CD14-positive monocyte (primary cell): ENCODE results near the gene SSBP2. TPM values are rescaled to one million over a fixed set of nuclear protein-coding genes. Genes with fewer than 3 reads are reported as not detected.

Source experiments
- DNase-seq, 3 donors: peaks; one replicate each; pipeline ENCODE4 v3.0.0-alpha.2; 2011 to 2022
- H2AFZ ChIP-seq: 2 replicates; pipeline ENCODE4 v1.6.0; 2012; ENCODE audit warnings: mild to moderate bottlenecking, low read depth, low read length, inconsistent platforms; ENCODE audit not compliant: insufficient read depth, poor library complexity, severe bottlenecking
- H3K27ac ChIP-seq, 2 donors: 1 replicate in 1 of 2; 2 replicates in 1 of 2; pipeline ENCODE4 v1.5.1; 2012 to 2013; ENCODE audit warnings: low read length in 2 of 2, control low read depth in 1 of 2, inconsistent platforms in 1 of 2, low read depth in 1 of 2, mild to moderate bottlenecking in 1 of 2
- H3K27me3 ChIP-seq, 2 donors: one replicate each; pipeline versions ENCODE4 v1.6.0 to v1.6.1; 2011 to 2013; ENCODE audit warnings: low read length in 2 of 2; ENCODE audit not compliant: control insufficient read depth in 2 of 2, insufficient read depth in 2 of 2
- H3K36me3 ChIP-seq, 2 donors: replicated peaks in 1 of 2; 1 replicate in 1 of 2; 2 replicates in 1 of 2; pipeline versions ENCODE4 v1.5.1 to v1.6.1; 2012 to 2013; ENCODE audit warnings: low read length in 2 of 2, control low read depth in 1 of 2, inconsistent platforms in 1 of 2, mild to moderate bottlenecking in 1 of 2; ENCODE audit not compliant: insufficient read depth in 2 of 2, control insufficient read depth in 1 of 2
- H3K4me1 ChIP-seq, 2 donors: 1 replicate in 1 of 2; 2 replicates in 1 of 2; pipeline versions ENCODE4 v1.5.1 to v1.6.1; 2012 to 2013; ENCODE audit warnings: low read length in 2 of 2, control low read depth in 1 of 2, inconsistent platforms in 1 of 2, mild to moderate bottlenecking in 1 of 2, moderate library complexity in 1 of 2; ENCODE audit not compliant: insufficient read depth in 2 of 2, control insufficient read depth in 1 of 2
- H3K4me2 ChIP-seq: replicated peaks from 2 replicates; pipeline ENCODE3; 2012; ENCODE audit warnings: low read length, moderate library complexity, mild to moderate bottlenecking; ENCODE audit not compliant: poor library complexity, severe bottlenecking; ENCODE audit errors: extremely low read depth
- H3K4me3 ChIP-seq, 3 experiments: fragments of 200-600 bp in 1 of 3; sonication (generic) in 1 of 3; replicated peaks in 1 of 3; 1 replicate in 2 of 3; 2 replicates in 1 of 3; pipeline ENCODE4 v1.5.1; 2011 to 2013; ENCODE audit warnings: low read length in 3 of 3, mild to moderate bottlenecking in 3 of 3, control low read depth in 2 of 3, low read depth in 2 of 3, inconsistent platforms in 1 of 3, moderate library complexity in 1 of 3
- H3K79me2 ChIP-seq: 2 replicates; pipeline ENCODE4 v1.6.0; 2012; ENCODE audit warnings: mild to moderate bottlenecking, control low read depth, inconsistent platforms, low read length, moderate library complexity; ENCODE audit not compliant: insufficient read depth
- H3K9ac ChIP-seq: 2 replicates; pipeline ENCODE4 v1.6.0; 2017; ENCODE audit warnings: low read length, mild to moderate bottlenecking; ENCODE audit not compliant: insufficient read depth, poor library complexity, severe bottlenecking
- H3K9me3 ChIP-seq, 2 donors: replicated peaks in 1 of 2; 1 replicate in 1 of 2; 2 replicates in 1 of 2; pipeline versions ENCODE4 v1.5.1 to v1.6.1; 2012 to 2013; ENCODE audit warnings: low read length in 2 of 2, control low read depth in 1 of 2; ENCODE audit not compliant: control insufficient read depth in 1 of 2, insufficient read depth in 1 of 2
- H4K20me1 ChIP-seq: 2 replicates; pipeline ENCODE4 v1.6.0; 2012; ENCODE audit warnings: mild to moderate bottlenecking, low read length, control low read depth, moderate library complexity; ENCODE audit not compliant: insufficient read depth
- H3K27ac Mint-ChIP-seq, 7 donors: one replicate each; pipeline ENCODE4 v1.8.0; 2020; ENCODE audit warnings: mild to moderate bottlenecking in 7 of 7, mixed read lengths in 7 of 7, moderate library complexity in 6 of 7, inconsistent platforms in 2 of 7
- H3K27me3 Mint-ChIP-seq, 3 donors: one replicate each; pipeline ENCODE4 v1.8.0; 2021 to 2022; ENCODE audit warnings: low read depth in 3 of 3, mild to moderate bottlenecking in 3 of 3, mixed read lengths in 3 of 3, moderate library complexity in 3 of 3, inconsistent platforms in 1 of 3
- H3K36me3 Mint-ChIP-seq, 2 donors: one replicate each; pipeline ENCODE4 v1.8.0; 2020; ENCODE audit warnings: mixed read lengths in 2 of 2, inconsistent platforms in 1 of 2, mild to moderate bottlenecking in 1 of 2
- H3K4me1 Mint-ChIP-seq: one replicate; pipeline ENCODE4 v1.8.0; 2020; ENCODE audit warnings: mild to moderate bottlenecking, mixed read lengths
- H3K4me3 Mint-ChIP-seq, 2 donors: one replicate each; pipeline ENCODE4 v1.8.0; 2020; ENCODE audit warnings: mild to moderate bottlenecking in 2 of 2, mixed read lengths in 2 of 2, moderate library complexity in 1 of 2
- H3K9me3 Mint-ChIP-seq, 7 donors: one replicate each; pipeline ENCODE4 v1.8.0; 2020 to 2022; ENCODE audit warnings: mixed read lengths in 7 of 7, mild to moderate bottlenecking in 6 of 7, moderate library complexity in 6 of 7, inconsistent platforms in 2 of 7
- WGBS: methylation state at CpG from one replicate; pipeline ENCODE4 v1.1.5; 2013; ENCODE audit warnings: missing lambda C conversion rate; ENCODE audit not compliant: insufficient coverage; 5-methylcytosine and 5-hydroxymethylcytosine counted together
- intact Hi-C, 2 donors: fragments of 100-400 bp; cut with micrococcal nuclease; formaldehyde crosslinking; loops; one replicate each; pipeline versions ENCODE4 v1.15.0 to v1.15.1; 2023
- polyA plus RNA-seq, 3 donors: library from polyadenylated mRNA; depleted of rRNA in 1 of 3; unstranded in 2 of 3; stranded (reverse) in 1 of 3; fragments of 300-500 nt in 2 of 3; fragments of >200 nt in 1 of 3; fragmentation: Illumina TruSeq in 2 of 3; gene quantifications; 1 replicate in 2 of 3; 2 replicates in 1 of 3; pipeline ENCODE4 v1.2.3, GENCODE V29; 2012 to 2021
- TF ChIP-seq, protein P1 (sequence below): fragments of 200-600 bp; IDR thresholded peaks from one replicate; pipeline ENCODE4 v1.8.0; 2022; ENCODE audit warnings: antibody characterized with exemption, mild to moderate bottlenecking

SSBP2 gene
- polyA plus RNA-seq, 3 donors = 29.1 to 55.2 (median 53.4) TPM

DNA sequence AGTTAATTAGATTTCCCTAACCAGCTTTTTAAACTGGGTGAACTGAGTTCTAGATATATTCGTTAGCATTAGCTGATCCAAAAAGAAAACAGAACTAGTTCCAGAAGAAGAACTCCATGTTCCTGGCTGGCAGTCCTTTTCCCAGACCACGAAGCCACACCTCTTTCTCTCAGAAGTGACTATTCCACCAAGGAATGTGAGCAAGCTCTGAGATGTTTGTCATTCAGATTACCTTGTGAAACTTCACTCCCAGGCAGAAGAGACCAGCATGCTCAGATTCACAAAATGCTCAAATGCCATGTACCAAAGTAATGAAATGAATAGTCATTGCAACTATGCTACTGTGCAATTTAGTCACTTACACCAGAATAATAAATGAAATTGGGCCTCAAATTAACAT lies 4.4 kb upstream of the SSBP2 start:
- no peaks in the 10 kb centered on the region for H3K27me3 ChIP-seq
- Mint-ChIP-seq H3K4me1 (peaks cover 21% of the 10 kb centered on the region), H3K36me3 (no peaks in the 10 kb centered on the region), H3K4me3 (no peak overlapping the region), H3K9me3 (peaks cover 0 to 3% (median 0%) of the 10 kb centered on the region in 7 donors), H3K27me3 (peaks cover 0 to 2% (median 0%) of the 10 kb centered on the region in 3 donors), H3K27ac (no peak overlapping the region)
- no peaks in the 10 kb centered on the region for H3K36me3 ChIP-seq
- H3K9me3 ChIP-seq = no peaks in the 10 kb centered on the region
- H3K9ac ChIP-seq = no peak overlapping the region
- DNase-seq = no peak
- H3K27ac ChIP-seq = no peak overlapping the region
- peaks cover 21 to 24% of the 10 kb centered on the region in 2 donors for H3K4me1 ChIP-seq
- intact Hi-C loops = loop anchor here (10.0 kb wide), 2 partner anchors 219 to 419 kb away; partner anchors contain the start of gene ATG10 (in 1 of the 2)
- no peaks in the 10 kb centered on the region for H3K79me2 ChIP-seq
- no peaks in the 10 kb centered on the region for H4K20me1 ChIP-seq
- H3K4me3 ChIP-seq = no peak overlapping the region
- WGBS = no CpG with 5 or more reads among the region's 2 CpGs
- TF ChIP-seq, protein P1, sequence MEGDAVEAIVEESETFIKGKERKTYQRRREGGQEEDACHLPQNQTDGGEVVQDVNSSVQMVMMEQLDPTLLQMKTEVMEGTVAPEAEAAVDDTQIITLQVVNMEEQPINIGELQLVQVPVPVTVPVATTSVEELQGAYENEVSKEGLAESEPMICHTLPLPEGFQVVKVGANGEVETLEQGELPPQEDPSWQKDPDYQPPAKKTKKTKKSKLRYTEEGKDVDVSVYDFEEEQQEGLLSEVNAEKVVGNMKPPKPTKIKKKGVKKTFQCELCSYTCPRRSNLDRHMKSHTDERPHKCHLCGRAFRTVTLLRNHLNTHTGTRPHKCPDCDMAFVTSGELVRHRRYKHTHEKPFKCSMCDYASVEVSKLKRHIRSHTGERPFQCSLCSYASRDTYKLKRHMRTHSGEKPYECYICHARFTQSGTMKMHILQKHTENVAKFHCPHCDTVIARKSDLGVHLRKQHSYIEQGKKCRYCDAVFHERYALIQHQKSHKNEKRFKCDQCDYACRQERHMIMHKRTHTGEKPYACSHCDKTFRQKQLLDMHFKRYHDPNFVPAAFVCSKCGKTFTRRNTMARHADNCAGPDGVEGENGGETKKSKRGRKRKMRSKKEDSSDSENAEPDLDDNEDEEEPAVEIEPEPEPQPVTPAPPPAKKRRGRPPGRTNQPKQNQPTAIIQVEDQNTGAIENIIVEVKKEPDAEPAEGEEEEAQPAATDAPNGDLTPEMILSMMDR = no peak
- no peak overlapping the region for H3K4me2 ChIP-seq
- H2AFZ ChIP-seq = no peak overlapping the region

DNA sequence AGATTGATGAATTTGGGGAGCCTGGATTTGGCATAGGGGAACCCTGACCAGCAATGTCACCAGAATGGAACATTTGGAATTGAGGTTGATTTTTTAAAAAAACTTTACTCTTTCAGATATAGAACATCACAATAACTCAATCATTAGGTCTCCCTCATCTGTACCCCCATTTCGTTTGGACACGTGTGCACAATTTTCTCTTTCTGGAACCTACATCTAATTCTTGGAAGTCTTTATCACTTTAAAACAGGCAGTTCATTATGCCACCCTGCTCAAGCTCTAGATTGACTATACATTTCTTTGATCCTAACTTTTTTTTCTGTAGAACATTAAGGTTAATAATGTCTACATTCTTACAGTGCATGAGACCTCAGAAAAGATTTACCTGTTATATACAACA lies 3.7 kb upstream of the SSBP2 start:
- WGBS = 100% methylated on average over 2 of the region's 2 CpGs
- Mint-ChIP-seq H3K4me3 (no peak overlapping the region), H3K36me3 (no peaks in the 10 kb centered on the region)

More for the DNA sequence above, 3.7 kb upstream of the SSBP2 start:
- no peak overlapping the region for H2AFZ ChIP-seq
- peaks cover 18 to 20% of the 10 kb centered on the region in 2 donors for H3K4me1 ChIP-seq
- H3K36me3 ChIP-seq = no peaks in the 10 kb centered on the region
- H3K9ac ChIP-seq = no peak overlapping the region
- no peak overlapping the region for H3K4me3 ChIP-seq
- DNase-seq = no peak
- no peak overlapping the region for H3K27ac Mint-ChIP-seq
- no peak overlapping the region for H3K4me2 ChIP-seq
- H3K9me3 ChIP-seq = no peaks in the 10 kb centered on the region
- no peaks in the 10 kb centered on the region for H4K20me1 ChIP-seq
- peaks cover under 1 to 3% (median 2%) of the 10 kb centered on the region in 3 donors for H3K27me3 Mint-ChIP-seq
- H3K9me3 Mint-ChIP-seq = peaks cover 0 to 3% (median 0%) of the 10 kb centered on the region in 7 donors
- TF ChIP-seq, protein P1 = no peak
- no peaks in the 10 kb centered on the region for H3K27me3 ChIP-seq
- intact Hi-C loops = loop anchor here (10.0 kb wide), 2 partner anchors 220 to 420 kb away; partner anchors contain the start of gene ATG10 (in 1 of the 2)
- H3K79me2 ChIP-seq = peaks cover 2% of the 10 kb centered on the region
- H3K4me1 Mint-ChIP-seq = peaks cover 18% of the 10 kb centered on the region
- H3K27ac ChIP-seq = no peak overlapping the region
